T-helper 2 cell treated with Interferon-gamma antibody and Interleukin-4, amounts not matched to agents 100 ng/mL and 5 ng/mL, for 36 hours (primary cell): ENCODE results near the gene AEBP1. TPM values are rescaled to one million over a fixed set of nuclear protein-coding genes. Genes with fewer than 3 reads are reported as not detected.

ENCODE experiments used
- intact Hi-C: fragments of 100-400 bp; cut with micrococcal nuclease; formaldehyde crosslinking; loops from one replicate; pipeline ENCODE4 v1.15.1; 2023
- total RNA-seq: library from RNA; stranded (reverse); gene quantifications from 2 replicates; pipeline ENCODE4 v1.2.3, GENCODE V29; 2022

Gene AEBP1
- total RNA-seq, 1 donor from 2014 or later, result 21.4 TPM

DNA sequence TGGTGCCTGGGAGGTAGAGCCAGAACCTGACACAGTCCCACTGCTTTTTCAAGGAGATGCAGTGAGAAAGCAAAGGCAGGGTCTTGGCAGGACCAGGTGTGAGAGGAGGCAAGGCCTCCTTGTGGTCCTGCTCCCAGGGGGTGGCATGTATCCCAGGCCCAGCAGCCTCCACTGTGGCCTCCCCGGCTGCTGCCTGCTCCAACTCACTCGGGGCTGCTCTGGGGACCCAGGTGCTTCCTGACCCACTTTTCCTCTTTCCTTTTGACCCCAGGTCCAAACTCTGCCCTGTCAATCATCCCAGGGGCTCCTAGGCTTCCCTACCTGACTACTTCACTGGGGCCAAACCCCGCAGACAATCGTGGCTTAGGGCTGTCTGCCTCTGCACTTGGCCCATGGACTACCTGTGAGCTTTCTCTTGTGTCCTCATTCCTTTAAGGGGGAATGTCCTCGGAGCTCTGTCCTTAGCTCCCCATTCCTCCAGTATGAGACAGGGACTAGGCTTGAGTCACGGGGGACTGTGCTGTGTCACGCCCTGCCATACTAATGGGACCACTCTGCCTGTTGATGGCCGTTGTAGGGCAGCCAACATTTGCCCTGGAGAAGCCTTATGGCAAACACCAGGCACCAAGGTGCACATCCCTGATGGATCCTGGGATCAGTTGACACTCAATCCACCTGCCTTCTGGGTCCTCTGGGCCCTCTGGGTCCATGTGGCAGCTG is 1.1 kb upstream of the AEBP1 start:
- intact Hi-C loops, result no loop called here

DNA sequence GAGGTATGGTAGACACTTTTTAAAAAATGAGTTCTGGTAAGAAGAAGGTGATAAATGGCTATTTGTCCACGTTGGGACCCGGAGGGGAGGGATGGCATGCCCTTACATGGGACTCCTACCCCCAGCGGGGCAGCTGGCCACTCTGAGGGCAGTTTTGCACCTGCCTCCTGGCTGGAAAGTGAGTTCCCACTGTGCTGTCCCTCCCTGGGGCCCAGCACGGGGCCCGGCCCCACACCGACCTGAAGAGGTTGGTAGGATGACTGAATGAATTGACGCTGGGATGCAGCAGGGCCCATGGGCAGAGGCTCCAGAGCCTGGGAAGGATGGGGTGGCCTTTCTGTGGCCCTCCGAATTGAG is 601 bp upstream of the AEBP1 start:
- intact Hi-C loops, result no loop called here

DNA sequence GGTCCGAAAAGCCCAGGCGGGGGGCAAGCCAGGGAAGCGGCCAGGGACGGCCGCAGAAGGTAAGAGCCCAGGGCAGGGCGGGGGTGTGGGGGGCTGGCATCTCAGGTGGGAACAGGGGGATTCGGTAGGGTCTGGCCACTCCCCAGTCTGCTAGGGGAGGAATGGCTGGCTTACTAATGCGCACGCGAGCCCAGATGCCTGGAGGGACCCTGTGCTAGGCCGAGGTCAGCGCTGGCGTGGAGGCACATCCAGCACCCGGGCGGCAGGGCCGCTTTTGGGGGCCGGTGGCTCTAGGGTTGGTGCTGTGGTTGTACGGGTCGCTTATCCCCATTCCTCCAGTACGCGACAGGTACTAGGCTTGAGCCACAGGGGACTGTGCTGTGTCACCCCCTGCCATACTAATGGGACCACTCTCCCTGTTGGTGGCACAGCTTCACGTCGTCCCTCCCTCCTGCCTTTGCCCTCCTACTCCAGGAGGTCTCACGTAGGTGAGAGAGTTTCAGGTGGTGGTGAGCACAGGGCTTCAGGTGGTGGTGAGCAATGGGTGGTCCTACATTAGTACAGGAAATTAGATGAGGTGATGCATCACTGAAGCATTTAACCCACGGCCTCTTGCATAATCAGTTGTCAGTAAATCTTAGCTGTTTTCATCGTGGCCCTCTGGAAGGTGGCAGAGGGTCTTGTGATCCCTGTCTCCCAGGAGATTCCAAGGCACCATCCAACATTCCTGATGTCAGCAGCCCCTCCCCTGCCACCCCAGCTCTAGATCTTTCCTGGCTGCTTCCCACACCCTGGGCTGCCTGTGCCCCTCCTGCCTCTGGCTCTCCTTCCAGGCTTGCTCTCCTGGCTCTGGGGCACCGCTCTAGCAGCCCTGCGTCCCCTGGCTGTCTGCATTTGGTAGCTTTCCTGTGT is 971 bp downstream of the AEBP1 start:
- intact Hi-C loops, result no loop called here

DNA sequence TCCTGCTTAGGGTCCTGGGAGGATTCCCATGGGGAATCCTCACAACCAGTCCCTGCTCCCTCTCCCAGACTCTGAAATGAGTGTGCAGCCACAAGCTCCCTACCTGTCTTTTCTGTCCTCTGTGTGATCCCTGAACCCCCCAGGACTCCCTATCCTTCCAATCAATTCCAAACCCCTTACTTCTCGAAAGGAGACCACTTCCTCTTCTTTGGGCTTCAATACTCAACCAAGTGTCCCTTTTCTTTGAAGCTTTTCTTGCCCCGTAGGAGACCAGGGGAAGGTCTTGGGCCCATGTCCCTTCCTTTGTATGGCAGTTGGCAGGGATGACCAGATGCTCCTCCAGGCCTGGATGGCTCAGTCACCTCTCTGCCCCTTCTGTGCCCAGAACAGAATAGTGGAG is 1.7 kb downstream of the AEBP1 start:
- intact Hi-C loops, result no loop called here

DNA sequence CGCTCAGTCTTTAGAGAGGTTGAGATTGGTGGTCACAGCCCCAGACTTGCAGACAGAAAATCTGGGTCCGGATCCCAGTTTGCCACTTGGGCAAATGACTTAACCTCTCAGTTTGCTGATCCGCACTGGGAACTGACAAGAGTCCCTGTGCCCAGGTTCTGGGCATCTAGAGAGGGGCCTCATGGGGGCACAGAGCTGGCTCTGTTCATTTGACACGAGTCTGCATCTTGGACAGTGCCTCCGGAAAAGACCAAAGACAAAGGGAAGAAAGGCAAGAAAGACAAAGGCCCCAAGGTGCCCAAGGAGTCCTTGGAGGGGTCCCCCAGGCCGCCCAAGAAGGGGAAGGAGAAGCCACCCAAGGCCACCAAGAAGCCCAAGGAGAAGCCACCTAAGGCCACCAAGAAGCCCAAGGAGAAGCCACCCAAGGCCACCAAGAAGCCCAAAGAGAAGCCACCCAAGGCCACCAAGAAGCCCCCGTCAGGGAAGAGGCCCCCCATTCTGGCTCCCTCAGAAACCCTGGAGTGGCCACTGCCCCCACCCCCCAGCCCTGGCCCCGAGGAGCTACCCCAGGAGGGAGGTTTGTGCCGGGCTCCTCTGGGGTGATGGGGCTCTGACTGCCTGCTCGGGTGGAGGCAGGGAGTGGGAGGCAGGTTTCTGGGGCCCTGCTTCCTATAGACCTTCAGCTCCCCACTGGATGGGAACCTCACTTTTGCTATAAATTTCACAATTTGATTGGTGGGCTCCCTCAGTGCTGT is 2.3 kb downstream of the AEBP1 start:
- intact Hi-C loops, result no loop called here

DNA sequence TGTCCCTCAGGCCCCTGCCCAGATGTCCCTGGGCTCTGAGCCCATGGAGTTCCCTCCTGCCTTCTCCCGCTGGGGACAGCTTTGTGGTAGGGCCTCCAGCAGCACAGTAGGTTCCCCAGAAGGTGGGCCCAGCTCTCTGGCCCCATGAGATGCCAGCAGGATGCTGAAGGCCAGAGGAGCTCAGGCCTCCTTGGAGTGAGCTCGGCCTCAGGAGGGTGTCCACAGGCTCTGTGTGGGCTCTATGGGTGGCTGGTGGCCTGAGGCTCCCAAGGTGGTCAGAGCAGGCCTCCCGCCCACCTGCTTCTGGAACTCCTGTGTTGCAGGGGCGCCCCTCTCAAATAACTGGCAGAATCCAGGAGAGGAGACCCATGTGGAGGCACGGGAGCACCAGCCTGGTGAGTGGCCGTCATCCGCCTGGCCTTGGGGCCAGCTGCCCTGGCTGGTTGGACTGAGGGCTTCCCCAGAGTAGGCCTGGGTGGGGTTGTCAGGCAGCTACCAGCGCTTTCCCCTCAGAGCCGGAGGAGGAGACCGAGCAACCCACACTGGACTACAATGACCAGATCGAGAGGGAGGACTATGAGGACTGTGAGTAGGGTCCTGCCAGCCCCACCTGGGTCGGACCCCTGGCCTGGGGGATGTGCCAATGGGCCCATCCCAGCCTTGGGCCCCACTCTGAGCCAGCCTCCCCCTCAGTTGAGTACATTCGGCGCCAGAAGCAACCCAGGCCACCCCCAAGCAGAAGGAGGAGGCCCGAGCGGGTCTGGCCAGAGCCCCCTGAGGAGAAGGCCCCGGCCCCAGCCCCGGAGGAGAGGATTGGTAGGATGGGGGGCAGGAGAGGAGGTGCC is 3.2 kb downstream of the AEBP1 start:
- intact Hi-C loops, result no loop called here

DNA sequence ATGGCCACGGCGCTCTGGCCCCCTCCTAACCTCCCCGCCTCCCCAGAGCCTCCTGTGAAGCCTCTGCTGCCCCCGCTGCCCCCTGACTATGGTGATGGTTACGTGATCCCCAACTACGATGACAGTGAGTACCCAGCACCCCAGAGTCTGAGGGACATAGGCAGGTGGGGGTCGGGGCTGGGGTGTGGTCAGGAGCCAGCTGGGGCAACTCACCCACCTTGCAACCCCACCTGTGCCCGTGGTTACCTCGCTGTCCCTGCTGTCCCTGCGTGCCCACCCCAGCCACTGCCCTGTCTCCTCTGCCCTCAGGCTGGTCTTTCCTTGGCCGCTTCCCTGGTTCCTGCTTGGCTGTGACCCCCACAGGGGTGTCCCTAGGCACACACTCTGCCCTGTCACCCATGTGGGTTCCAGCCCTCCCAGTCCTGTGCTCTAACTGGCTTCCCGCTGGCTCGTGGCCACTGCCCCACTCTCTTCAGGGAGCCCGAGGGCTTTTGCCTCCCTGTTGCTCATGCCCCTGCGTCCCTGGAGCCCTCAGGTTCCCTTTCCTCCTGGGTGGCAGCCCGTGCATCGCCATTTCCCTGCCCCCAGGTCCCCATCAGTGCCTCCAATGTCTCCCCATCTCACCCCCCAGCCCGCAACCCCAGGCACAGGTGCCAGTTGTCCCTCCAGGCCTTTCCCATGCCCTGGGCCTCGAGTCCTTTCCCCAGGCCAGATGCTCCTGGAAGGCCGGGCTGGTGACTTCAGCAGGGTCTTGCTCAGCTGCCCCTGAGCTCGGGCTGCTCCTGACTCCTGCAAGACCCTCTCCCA is 4.0 kb downstream of the AEBP1 start:
- intact Hi-C loops, result no loop called here

DNA sequence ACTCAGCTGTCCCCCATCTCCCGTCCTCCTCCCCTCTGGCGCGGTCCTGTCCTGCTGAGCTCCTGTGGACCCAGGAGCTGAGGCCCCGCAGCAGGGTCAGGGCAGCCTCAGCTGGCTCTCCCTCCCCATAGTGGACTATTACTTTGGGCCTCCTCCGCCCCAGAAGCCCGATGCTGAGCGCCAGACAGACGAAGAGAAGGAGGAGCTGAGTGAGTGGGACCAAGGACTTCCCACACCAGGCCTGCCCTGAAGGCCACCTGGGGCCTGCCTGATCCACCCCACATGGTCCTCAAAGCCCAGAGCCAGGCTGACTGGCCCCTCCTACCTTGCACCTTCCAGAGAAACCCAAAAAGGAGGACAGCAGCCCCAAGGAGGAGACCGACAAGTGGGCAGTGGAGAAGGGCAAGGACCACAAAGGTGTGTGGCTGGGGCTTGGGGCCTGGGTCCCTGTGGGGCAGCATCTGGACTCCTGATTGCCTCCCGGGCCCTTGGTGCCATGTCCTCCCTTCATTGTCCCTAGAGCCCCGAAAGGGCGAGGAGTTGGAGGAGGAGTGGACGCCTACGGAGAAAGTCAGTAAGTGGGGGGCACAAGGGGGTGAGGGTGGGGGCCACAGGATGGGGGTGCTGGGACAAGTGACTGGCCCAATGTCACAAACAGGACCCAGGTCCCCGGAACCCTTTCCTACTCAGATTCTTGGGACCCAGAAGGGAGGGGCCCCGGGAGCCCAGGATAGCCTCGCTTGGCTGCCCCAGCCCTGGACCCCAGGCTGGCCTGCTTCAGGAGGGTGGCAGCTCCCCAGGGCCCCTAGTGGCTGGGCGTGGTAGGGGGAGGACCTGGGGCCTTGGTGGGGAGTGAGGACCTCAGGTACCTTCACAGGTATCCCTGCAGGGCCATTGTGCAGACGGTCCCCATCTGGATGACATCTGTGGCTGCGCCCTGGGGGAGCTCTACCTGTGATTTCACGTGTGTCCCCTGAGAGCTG is 4.9 kb downstream of the AEBP1 start:
- intact Hi-C loops, result no loop called here

DNA sequence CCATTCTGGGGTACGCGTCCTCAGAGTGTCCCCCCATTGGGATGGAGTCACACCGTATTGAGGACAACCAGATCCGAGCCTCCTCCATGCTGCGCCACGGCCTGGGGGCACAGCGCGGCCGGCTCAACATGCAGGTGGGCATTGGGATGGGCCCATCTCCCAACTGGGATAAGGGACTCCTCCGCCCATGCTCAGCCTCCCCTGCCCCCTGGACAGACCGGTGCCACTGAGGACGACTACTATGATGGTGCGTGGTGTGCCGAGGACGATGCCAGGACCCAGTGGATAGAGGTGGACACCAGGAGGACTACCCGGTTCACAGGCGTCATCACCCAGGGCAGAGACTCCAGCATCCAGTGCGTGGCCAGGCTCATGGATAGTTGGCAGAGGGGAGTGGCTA is 5.8 kb downstream of the AEBP1 start:
- intact Hi-C loops, result no loop called here

DNA sequence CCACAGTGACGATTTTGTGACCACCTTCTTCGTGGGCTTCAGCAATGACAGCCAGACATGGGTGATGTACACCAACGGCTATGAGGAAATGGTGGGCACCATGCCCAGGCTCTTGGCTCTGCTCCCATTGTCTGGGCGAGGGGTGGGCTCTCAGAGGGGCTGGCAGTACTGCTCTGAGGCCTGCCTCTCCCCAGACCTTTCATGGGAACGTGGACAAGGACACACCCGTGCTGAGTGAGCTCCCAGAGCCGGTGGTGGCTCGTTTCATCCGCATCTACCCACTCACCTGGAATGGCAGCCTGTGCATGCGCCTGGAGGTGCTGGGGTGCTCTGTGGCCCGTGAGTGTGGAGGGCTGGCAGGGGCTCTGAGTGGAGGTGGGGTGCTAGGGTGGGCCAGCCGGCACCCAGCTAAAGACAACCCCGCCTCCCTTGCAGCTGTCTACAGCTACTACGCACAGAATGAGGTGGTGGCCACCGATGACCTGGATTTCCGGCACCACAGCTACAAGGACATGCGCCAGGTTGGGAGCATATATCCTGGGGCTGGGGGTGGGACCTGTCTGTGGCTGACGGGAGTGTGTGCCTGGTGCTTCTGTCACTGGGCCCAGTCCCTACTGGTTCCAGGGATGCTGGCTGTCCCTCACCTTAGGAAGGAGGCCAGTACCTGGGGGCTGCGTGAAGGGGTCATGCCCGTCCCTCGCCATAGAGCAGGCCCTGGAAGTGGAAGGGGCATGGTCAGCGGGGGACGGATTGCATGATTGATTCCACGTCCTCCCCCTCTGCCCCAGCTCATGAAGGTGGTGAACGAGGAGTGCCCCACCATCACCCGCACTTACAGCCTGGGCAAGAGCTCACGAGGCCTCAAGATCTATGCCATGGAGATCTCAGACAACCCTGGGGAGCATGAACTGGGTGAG is 6.8 kb downstream of the AEBP1 start:
- intact Hi-C loops, result no loop called here

DNA sequence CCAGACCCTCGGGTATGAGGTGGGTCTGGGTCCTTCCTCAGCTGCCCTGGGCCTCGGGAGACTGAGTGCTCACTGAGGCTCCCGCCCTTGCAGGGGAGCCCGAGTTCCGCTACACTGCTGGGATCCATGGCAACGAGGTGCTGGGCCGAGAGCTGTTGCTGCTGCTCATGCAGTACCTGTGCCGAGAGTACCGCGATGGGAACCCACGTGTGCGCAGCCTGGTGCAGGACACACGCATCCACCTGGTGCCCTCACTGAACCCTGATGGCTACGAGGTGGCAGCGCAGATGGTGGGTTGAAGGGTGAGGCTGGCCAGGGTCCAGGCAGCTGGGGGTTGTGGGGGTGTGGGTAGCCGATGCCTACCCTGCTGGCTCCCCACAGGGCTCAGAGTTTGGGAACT is 7.6 kb downstream of the AEBP1 start:
- intact Hi-C loops, result no loop called here

DNA sequence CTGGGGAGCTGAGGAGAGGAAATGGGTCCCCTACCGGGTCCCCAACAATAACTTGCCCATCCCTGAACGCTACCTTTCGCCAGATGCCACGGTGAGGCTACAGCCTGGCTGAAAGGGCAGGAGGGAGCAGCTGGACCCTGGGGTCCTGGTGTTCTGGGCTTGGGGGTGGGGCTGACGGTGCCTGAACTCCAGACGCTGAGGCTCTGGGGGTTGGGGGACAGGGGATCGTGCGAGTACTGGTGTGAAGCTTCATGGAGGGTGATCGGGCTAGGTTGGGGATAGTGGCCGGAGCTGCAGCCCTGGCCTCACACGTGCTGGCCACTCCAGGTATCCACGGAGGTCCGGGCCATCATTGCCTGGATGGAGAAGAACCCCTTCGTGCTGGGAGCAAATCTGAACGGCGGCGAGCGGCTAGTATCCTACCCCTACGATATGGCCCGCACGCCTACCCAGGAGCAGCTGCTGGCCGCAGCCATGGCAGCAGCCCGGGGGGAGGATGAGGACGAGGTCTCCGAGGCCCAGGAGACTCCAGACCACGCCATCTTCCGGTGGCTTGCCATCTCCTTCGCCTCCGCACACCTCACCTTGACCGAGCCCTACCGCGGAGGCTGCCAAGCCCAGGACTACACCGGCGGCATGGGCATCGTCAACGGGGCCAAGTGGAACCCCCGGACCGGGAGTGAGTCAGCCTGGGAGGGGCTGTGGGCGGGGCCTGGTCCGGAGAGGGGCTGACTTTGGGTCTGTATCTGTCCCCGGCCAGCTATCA is 8.3 kb downstream of the AEBP1 start:
- intact Hi-C loops, result no loop called here

DNA sequence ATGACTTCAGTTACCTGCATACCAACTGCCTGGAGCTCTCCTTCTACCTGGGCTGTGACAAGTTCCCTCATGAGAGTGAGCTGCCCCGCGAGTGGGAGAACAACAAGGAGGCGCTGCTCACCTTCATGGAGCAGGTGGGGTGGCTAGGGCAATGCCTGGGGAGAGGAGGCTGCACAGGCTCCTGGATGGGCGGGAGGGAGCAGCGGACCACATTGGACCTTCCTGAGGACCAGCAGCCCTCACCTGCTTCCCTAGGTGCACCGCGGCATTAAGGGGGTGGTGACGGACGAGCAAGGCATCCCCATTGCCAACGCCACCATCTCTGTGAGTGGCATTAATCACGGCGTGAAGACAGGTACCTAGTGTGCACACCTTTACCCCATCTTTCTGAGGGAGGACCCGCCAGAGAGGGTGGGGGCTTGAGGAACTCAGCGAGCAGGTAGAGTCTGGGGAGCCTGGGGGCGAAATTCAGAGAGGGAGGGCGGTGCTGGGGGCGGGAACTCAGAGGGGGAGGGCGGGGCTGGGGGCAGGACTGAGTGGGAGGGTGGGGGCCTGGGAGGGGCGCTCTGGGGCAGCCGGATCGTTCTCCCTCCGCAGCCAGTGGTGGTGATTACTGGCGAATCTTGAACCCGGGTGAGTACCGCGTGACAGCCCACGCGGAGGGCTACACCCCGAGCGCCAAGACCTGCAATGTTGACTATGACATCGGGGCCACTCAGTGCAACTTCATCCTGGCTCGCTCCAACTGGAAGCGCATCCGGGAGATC is 9.0 kb downstream of the AEBP1 start:
- intact Hi-C loops, result no loop called here

DNA sequence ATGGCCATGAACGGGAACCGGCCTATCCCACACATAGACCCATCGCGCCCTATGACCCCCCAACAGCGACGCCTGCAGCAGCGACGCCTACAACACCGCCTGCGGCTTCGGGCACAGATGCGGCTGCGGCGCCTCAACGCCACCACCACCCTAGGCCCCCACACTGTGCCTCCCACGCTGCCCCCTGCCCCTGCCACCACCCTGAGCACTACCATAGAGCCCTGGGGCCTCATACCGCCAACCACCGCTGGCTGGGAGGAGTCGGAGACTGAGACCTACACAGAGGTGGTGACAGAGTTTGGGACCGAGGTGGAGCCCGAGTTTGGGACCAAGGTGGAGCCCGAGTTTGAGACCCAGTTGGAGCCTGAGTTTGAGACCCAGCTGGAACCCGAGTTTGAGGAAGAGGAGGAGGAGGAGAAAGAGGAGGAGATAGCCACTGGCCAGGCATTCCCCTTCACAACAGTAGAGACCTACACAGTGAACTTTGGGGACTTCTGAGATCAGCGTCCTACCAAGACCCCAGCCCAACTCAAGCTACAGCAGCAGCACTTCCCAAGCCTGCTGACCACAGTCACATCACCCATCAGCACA is 9.7 kb downstream of the AEBP1 start:
- intact Hi-C loops, result no loop called here

DNA sequence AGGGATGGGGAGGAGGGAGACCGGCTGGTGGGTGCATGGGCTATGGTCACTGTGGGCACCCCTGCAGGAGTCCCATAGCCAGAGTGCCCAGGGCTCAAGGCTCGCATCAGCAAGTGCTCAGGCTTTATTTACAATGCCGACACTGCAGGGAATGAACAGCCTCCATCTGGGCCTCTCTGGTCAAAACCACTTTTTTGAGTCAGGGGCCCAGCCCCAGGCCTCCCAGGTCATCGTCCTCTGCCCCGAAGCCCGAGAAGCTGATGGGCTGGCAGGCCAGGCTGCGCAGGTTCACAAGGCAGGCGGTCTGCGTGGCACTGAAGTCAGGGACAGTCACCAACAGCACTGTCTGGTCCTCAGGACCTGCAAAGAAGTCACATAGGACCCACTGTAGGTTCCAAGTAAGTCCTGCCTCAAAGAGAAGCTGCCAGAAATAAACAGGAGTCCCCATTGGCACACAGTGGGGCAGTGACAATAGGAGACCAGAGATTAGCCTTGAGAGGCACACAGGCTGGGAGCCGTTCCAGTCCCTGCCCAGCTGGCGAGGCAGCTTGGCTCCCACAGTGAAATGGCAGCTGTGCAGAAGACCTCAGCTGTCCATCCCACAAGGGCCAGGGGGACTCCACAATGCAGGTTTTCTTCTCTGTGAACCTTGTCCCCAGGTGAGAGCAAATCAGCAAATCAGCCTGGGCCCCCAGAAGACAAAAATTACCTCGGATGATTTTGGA is 10.6 kb downstream of the AEBP1 start:
- intact Hi-C loops, result no loop called here
